HUDEP-2 (cell line): ENCODE measurements around the gene ATCAY.
"Not testable (repeated sequence)": the region's sequence is repeated elsewhere in the genome, so short reads cannot be mapped to it uniquely, and the experiment has no call there.

Experiments used
- DNase-seq, 76 experiments: peaks; one replicate each; lab custom pipeline; 2025; ENCODE audit not compliant: unreplicated experiment in 76 of 76; lab: John Stamatoyannopoulos, UW

Gene ATCAY

DNA sequence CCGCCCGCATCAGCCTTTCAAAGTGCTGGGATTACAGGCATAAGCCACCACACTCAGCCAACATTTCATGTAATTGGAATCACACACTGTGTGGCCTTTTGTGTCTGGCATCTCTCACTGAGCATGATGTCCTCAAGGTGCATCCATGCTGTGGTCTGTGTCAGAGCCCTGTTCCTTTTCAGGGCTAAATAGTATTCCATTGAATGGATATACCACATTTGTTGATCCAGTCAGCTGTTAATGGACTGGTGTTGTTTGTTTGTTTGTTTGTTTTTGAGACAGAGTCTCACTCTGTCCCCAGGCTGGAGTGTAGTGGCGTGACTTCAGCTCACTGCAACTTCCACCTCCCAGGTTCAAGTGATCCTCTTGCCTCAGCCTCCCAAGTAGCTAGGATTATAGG, 17.9 kb downstream of the ATCAY start:
- no peak for DNase-seq

DNA sequence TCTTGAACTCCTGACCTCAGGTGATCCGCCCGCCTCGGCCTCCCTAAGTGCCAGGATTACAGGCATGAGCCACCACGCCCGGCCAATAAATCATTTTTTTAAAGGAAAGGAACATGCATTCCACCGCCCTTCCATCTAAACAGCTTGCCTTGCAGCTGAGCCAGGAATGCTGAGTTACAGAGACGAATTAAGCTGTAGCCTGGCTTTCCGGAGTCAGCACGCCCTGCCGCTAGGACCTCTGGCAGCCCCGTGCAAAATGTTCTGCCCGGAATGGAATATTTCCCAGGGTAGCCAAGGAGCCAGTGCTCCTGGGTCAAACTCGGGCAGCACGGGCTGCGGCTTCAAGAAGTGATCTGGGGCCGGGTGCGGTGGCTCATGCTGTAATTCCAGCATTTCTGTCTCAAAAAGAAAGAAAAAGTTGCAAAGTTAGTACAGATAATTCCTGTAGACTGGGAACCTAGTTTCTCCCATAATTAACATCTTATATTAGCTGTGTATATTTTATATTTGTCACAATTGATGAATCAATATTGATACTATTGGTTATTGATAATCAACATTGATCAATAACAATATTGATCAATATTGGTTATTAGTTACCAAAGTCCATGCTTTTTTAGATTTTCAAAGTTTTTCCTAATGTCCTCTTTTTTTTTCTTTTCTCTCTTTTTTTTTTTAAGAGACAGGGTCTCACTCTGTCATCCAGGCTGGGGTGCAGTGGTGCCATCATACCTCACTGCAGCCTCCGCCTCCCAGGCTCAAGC, 19.2 kb downstream of the ATCAY start:
- DNase-seq: no peak

DNA sequence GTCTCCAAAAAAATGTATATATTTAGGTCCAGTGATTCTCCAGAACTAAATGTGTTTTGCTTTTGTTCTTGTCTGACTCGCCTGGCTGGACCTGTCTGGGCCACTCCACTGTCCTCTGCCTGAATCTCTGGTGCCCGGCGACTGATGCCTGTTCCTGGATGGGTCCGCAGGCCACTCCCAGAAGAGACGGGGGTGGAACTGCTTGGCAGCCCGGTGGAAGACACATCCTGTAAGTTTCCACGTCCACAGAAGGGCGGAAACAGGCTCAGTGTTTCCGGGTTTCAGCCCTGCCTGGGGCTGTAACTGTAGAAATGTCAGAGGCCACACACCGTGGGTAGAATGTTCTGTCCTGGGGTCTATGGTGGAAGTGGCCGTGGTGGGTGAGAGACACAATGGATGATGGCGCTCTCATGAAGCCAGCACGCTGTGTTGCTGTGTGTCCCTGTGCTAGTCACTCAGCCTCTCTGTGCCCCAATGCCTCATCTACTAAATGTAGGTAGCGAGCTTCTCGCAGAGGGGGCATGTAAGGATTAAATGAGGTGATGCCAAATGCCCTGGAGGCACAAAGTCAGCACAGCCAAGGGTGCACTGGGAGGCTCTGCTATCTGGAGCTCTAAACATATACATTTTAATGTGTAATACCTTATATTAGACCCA, 22.0 kb downstream of the ATCAY start:
- no peak for DNase-seq

DNA sequence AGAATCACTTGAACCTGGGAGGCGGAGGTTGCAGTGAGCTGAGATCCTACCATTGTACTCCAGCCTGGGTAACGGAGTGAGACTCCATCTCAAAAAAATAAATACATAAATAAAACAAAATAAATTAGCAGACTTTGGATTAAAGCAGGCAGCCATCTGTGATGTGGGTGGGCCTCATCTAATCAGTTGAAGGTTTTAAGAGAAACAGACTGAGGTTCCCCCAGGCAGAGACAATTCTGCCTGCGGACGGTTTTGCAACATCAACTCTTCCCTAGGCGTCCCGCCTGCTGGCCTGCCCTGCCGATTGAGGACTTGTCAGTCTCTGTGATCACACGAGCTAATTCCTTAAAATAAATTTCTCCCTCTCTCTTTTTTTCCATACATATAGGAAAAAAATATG, 23.7 kb downstream of the ATCAY start:
- DNase-seq: no peak

DNA sequence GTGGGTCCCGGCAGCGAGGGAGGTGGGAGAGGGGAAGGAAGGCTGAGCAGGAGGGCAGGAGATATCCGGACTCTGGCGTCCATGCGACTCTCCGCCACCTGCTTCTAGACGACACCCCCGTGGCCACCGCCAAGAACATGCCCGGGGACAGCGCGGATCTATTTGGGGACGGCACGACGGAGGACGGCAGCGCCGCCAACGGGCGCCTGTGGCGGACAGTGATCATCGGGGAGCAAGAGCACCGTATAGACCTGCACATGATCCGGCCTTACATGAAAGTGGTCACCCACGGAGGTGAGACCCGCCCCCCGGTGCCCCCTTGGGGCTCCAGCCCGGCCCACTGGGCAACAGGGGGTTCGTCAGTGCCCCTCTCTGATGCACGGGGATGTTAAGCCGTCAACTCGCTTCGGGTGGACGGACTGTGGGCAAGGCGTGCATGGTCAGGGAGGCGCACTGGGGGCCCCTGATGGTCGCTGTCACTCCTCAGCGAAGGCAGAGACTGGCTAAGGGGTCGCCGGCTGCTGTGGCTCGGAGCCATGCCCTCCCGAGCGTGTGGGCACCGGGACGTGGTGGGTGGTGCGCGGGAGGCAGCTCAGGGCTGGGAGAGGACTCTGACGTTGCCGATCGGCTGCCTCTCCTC, 27.3 kb downstream of the ATCAY start:
- no peak for DNase-seq

DNA sequence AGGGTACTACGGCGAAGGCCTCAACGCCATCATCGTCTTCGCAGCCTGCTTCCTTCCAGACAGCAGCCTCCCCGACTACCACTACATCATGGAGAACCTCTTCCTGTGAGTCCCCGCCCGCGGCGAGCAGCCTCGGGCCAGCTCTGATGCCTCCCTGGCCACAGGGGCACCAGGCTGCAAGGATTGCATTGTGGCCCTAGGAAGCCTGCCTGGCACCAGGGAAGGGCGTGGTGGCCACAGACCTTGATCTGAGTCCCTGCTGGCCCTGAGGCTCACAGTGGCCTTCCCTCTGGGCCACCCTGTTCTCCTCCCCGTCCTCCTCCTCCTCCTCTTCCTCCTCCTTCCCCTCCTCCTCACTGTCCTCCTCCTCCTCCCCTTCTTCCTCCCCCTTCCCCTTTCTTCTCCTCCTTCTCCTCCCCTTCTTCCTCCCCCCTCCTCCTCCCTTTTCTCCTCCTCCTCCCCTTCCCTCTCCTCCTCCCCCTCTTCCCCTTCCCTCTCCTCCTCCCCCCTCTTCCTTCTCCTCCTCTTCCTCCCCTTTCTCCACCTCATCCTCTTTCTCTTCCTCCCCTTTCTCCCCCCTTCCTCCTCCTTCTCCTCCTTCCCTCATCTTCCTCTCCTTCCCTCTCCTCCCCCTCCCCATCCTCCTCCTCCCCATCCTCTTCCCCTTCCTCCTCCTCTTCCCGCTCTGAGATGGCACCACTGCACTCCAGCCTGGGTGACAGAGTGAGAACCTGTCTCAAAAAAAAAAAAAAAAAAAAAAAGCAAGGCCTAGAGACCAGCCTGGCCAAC, 28.0 kb downstream of the ATCAY start:
- DNase-seq: no peak

DNA sequence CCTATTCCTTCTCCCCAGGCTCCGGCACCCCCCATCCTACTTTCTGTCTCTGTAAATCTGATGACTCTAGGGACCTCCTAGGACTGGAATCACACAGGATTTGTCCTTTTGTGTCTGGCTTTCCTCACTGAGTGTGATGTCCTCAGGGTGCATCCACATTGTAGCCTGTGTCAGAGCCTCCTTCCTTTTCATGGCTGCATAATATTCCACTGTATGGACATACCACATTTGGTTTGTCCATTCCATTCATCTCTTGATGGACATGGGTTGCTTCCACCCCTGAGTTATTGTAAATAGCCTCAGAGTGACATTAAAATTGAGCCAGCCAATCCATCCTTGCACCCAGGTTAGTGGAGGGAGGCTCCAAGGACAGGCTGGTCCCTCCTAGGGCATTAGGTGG, 29.6 kb downstream of the ATCAY start:
- no peak for DNase-seq

DNA sequence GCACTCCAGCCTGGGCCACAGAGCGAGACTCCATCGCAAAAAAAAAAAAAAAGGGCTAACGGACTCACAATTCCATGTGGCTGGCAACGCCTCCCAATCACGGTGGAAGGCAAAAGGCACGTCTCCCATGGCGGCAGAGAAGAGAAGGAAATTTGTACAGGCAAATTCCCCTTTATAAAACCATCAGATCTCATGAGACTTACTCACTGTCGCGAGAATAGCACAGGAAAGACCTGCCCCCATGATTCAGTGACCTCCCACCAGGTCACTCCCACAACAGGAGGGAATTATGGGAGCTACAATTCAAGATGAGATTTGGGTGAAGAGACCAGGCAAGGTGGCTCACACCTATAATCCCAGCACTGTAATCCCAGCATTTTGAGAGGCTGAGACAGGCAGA, 33.7 kb downstream of the ATCAY start:
- no peak for DNase-seq

DNA sequence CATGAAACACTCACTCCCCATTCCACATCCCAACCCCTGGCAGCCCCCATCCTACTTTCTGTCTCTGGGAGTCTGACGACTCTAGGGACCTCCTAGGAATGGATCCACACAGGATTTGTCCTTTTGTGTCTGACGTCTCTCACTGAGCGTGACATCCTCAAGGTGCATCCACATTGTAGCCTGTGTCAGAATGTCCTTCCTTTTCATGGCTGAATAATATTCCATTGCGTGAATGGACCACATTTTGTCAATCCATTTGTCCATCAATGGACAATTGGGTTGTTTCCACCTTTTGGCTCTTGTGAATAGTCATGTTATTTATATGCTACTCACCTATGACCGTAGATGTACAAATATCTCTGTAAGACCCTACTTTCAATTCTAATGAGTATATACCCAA, 35.5 kb downstream of the ATCAY start:
- no peak for DNase-seq

DNA sequence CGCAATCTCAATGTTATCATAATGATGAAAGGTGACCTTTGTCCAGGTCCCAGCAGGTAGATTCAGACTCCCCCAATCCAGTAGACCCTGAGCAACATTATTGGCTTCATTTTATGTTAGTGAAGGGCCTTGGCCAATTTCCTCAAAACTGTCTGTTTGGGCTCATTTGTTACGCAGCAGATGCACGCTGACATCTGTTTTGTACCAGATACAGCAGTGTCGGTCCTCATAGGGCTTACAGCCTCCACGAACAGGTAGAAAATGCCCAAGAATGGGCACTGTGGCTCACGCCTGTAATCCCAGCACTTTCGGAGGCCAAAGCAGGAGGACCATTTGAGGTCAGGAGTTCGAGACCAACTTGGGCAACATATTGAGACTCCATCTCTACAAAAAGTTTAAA, 39.3 kb downstream of the ATCAY start:
- DNase-seq: no peak

DNA sequence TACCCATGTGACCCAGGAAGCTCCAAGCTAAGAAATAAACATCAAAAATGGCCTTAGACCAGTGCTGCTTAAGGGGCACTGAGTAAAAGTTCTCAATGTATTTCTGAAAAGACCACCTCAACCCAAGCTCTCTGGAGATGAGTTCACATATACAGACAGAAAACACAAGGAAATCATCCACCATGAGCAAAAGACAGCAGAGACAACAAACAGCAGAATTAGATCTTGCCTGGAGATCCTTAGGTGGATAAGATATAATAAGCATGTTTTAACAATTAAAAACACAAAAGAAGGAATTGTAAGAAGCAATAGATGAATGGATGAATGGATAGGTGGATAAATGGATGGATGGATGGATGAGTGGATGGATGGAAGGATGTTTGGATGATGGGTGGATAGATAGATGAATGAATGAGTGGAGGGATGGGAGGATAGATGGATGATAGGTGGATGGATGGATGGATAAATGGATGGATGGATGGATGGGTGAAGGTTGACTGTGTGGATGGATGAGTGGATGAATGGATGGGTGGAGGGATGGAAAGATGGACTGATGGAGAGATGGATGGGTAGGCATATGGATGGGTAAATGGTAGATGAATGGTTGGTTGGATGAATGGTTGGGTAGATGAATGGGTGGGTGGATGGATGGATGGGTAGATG, 42.7 kb downstream of the ATCAY start:
- DNase-seq: no peak

DNA sequence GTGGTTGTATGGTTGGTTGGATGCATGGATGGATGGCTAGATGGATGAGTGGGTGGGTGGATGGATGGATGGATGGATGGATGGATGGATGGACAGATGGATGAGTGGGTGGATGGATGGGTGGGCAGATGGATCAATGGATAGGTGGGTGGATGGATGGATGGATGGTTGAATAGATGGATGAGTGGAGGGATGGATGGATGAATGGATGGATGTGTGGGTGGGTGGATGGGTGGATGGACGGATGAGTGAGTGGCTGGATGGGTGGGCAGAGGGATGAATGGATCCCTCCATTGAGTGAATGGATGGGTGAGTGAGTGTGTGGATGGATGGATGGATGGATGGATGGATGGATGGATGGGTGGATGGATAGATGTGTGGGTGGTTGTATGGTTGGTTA, 43.4 kb downstream of the ATCAY start:
- DNase-seq: no peak

DNA sequence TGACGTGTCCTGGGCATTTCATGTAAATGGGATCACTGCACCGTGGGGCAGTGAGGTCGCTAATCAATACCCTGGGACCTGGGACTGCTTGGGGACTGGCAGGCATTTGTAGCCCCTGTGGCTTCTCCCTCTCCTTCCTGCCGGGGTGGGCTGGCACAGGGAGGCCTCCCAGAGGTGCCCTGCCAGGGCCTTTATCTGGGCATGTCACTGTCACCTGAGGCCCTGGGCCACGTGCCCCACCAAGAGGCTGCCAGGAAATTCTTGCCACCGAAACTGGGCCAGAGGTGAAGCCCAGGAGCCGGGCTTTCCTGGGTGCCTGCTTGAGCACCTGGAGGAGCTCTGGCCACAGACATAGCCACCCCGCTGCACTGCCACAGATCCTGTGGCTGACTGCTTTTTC, 50.6 kb downstream of the ATCAY start:
- no peak for DNase-seq

DNA sequence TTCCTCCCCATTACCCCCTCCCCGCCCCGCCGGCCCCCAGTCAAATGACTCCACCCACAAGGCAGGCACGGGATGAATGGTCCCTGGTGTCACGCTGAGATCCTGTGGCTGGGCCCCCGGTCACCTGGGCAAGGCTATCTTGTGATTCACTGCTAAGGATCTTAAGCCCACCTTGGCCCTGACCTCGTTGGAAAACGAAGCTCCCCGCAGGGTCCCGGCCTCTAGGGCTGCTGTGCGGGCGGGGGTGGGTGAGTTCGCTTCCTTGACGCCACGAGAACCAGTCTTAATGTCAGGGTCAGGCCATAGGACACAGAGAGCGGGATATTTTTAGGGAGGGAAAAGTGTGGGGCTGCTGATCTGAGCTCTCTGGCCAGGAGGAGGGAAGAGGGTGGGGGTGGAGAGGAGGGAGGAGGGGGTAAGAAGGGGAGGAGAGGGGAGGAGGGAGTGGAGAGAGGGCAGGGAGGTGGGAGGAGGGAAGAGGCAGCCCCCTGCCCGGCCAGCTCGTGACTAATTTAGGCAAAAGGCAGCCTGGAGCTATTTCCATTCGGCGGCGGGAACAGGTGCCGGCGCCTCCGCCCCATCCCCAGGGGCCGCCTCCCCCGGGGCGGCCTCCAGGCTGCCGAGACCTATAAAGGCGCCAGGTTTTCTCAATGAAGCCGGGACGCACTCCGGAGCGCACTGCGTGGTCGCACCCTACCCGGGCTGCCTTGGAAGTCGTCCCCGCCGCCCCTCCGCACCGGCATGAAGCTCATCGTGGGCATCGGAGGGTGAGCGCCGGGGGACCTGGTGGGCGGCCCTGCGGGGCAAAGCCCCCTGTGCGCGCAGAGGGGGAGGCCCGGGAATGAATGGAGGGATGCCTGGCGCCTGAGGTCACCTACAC, 52.7 kb downstream of the ATCAY start, which contains the start of gene NMRK2:
Gene NMRK2, plus strand, starts transcription at position 139 of the 880 bp plus-strand sequence. Its CDS starts 603 bp downstream, at position 742.
- DNase-seq: no peak

DNA sequence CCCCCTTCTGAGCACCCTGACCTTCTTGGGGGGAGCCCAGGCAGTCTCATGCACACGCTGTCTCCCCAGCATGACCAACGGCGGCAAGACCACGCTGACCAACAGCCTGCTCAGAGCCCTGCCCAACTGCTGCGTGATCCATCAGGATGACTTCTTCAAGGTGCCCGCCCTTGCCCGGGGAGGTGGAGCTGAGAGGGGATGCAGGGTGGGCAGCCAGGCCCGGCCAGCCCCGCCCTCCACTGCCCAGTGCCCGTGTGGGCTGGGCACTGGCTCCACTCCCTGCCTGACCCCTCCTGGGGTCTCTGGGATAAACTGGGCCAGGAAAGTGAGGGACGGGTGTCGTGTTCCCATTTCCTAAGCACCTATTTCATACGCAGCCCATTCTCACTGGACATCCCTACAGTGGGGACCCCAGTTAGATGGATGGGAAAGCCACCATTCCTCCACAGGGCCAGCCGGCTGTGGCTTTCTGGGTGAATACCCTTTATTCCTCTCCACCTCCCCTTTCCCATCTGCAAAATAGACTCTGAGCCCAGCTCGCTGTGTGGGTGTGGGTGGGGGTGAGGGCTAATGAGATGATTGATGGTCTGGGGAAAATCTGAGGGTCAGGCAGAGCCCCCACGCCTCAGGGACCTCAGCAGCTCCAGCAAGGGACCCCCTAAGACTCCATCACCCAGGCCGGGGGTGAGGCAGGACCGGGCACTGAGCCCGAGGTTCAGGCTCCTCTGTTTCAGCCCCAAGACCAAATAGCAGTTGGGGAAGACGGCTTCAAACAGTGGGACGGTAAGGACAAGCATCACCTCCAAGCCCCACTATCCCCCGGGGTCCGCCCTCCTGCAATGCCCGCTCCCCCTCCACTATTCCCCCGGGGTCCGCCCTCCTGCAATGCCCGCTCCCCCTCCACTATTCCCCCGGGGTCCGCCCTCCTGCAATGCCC, 56.3 kb downstream of the ATCAY start:
- DNase-seq: no peak

DNA sequence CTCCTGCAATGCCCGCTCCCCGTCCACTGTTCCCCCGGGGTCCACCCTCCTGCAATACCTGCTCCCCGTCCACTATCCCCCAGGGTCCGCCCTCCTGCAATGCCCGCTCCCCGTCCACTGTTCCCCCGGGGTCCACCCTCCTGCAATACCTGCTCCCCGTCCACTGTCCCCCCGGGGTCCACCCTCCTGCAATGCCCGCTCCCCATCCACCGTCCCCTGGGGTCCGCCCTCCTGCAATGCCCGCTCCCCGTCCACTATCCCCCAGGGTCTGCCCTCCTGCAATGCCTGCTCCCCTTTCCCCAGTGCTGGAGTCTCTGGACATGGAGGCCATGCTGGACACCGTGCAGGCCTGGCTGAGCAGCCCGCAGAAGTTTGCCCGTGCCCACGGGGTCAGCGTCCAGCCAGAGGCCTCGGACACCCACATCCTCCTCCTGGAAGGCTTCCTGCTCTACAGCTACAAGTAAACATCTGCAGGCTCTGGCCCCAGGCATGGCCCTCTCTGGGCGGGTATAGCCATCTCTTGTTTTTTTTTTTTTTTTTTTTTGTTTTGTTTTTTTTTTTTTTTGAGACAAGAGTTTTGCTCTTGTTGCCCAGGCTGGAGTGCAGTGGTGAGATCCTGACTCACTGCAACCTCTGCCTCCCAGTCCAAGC, 57.9 kb downstream of the ATCAY start:
- DNase-seq: not testable (repeated sequence)

DNA sequence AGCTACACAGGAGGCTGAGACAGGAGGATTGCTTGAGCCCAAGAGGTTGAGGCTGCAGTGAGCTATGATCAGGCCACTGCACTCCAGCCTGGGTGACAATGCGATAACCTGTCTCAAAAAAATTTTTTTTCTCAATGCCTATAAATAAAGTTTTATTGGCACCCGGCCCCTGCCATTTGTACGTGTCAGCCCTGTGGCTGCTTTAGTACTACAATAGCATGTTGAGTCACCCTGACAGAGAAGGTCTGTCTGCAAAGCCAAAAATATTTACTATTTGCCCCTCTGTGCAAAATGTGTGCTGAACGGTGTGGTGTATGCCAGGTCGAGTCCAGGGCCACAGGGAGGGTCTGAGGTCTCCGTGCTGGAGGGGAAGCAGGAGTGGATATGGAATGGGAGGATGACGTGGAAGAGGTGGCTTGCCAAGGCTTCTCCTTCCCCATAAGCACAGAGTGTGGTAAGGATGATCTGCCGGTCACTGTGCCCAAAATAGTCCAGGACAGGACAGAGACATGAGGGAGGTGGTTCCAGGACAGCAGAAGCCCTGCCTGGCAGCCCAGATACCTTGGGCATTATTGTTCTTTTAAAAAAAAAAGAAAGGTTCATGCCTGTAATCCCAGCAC, 62.4 kb downstream of the ATCAY start:
- no peak for DNase-seq
